ENCODE measurements around the gene LTN1. TPM values are rescaled to one million over a fixed set of nuclear protein-coding genes. Genes with fewer than 3 reads are reported as not detected.
"Not testable (repeated sequence)": the region's sequence is repeated elsewhere in the genome, so short reads cannot be mapped to it uniquely, and the experiment has no call there.

Gene LTN1
- polyA plus RNA-seq, 2 donors, result 3.4 to 5.0 TPM

GRCh38 chr21:28937737-28938136 is 54.9 kb downstream of the LTN1 start:
- Histone ChIP-seq H3K27me3 (ENCODE audit: control insufficient read depth in 1 of 2, insufficient read depth in 2 of 2, low read length in 2 of 2) (no peaks in the 10 kb centered on the region), H3K27ac (ENCODE audit: low read depth in 2 of 2, low read length in 1 of 2) (no peak overlapping the region), H3K4me3 (ENCODE audit: low read depth in 1 of 2, low read length in 2 of 2) (no peak overlapping the region), H3K4me1 (ENCODE audit: control insufficient read depth in 2 of 2, insufficient read depth in 2 of 2, low read length in 1 of 2) (no peaks in the 10 kb centered on the region), H3K36me3 (ENCODE audit: control insufficient read depth in 2 of 2, insufficient read depth in 2 of 2, low read length in 1 of 2) (peaks cover 6% of the 10 kb centered on the region in 2 donors), H3K9me3 (ENCODE audit: control insufficient read depth in 2 of 2, insufficient read depth in 1 of 2, low read depth in 1 of 2, low read length in 1 of 2) (no peaks in the 10 kb centered on the region)
- 70 to 75% methylated on average over 2 of the region's 2 CpGs for WGBS, 2 donors

GRCh38 chr21:28936721-28937120 is 56.0 kb downstream of the LTN1 start:
- Histone ChIP-seq H3K27me3 (ENCODE audit: control insufficient read depth in 1 of 2, insufficient read depth in 2 of 2, low read length in 2 of 2) (no peaks in the 10 kb centered on the region), H3K27ac (ENCODE audit: low read depth in 2 of 2, low read length in 1 of 2) (no peak overlapping the region), H3K4me1 (ENCODE audit: control insufficient read depth in 2 of 2, insufficient read depth in 2 of 2, low read length in 1 of 2) (no peaks in the 10 kb centered on the region), H3K4me3 (ENCODE audit: low read depth in 1 of 2, low read length in 2 of 2) (no peak overlapping the region), H3K36me3 (ENCODE audit: control insufficient read depth in 2 of 2, insufficient read depth in 2 of 2, low read length in 1 of 2) (peaks cover 2 to 6% of the 10 kb centered on the region in 2 donors), H3K9me3 (ENCODE audit: control insufficient read depth in 2 of 2, insufficient read depth in 1 of 2, low read depth in 1 of 2, low read length in 1 of 2) (no peaks in the 10 kb centered on the region)
- 95 to 99% methylated on average over 2 of the region's 2 CpGs for WGBS, 2 donors

DNA sequence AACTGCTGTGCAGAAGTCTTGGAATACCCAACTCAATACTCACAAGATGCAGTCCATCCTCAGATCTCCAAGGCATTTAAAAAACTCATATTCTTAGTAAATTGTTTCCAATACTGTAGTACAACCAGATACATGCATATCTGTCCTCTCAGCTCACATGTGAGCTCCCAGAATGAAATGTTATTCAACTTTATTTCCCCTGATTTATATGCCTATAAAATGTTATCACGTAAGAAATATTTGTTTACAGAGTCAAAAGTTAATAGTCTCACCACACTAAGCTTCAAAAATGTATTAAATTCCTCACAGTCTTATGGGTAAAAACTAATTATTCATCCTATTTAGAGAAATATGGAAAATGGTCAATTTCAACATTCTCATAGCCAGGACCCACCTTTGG is 56.6 kb downstream of the LTN1 start:
- Histone ChIP-seq H3K36me3 (ENCODE audit: control insufficient read depth in 2 of 2, insufficient read depth in 2 of 2, low read length in 1 of 2) (peaks cover 2 to 6% of the 10 kb centered on the region in 2 donors), H3K27me3 (ENCODE audit: control insufficient read depth in 1 of 2, insufficient read depth in 2 of 2, low read length in 2 of 2) (no peaks in the 10 kb centered on the region), H3K27ac (ENCODE audit: low read depth in 2 of 2, low read length in 1 of 2) (no peak overlapping the region), H3K4me3 (ENCODE audit: low read depth in 1 of 2, low read length in 2 of 2) (no peak overlapping the region), H3K4me1 (ENCODE audit: control insufficient read depth in 2 of 2, insufficient read depth in 2 of 2, low read length in 1 of 2) (no peaks in the 10 kb centered on the region), H3K9me3 (ENCODE audit: control insufficient read depth in 2 of 2, insufficient read depth in 1 of 2, low read depth in 1 of 2, low read length in 1 of 2) (no peaks in the 10 kb centered on the region)
- 69 to 89% methylated on average over 1 of the region's 1 CpG for WGBS, 2 donors

DNA sequence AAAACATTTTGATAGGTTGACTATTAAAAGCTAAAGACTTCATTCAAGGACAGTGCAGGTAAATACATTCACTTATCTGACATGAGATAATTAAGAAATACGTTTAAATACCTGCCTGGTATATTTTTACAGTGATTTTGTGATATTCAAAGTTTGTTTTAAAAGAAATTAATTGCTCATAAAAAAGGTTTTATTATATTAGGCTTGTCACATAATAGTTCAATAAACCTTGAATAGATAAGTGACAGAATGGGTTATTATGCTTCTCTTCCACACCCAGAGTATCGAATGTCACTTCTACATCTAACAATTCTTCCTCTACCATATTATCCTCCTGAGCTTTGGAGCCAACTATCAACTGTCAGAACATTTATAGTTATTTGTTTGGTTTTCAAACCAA is 60.0 kb downstream of the LTN1 start:
- Histone ChIP-seq H3K27me3 (ENCODE audit: control insufficient read depth in 1 of 2, insufficient read depth in 2 of 2, low read length in 2 of 2) (no peaks in the 10 kb centered on the region), H3K4me1 (ENCODE audit: control insufficient read depth in 2 of 2, insufficient read depth in 2 of 2, low read length in 1 of 2) (no peaks in the 10 kb centered on the region), H3K36me3 (ENCODE audit: control insufficient read depth in 2 of 2, insufficient read depth in 2 of 2, low read length in 1 of 2) (peaks cover 2 to 6% of the 10 kb centered on the region in 2 donors), H3K4me3 (ENCODE audit: low read depth in 1 of 2, low read length in 2 of 2) (no peak overlapping the region), H3K27ac (ENCODE audit: low read depth in 2 of 2, low read length in 1 of 2) (no peak overlapping the region), H3K9me3 (ENCODE audit: control insufficient read depth in 2 of 2, insufficient read depth in 1 of 2, low read depth in 1 of 2, low read length in 1 of 2) (no peaks in the 10 kb centered on the region)
- WGBS, 2 donors, result 73 to 91% methylated on average over 2 of the region's 2 CpGs

GRCh38 chr21:28931708-28932372 is 60.8 kb downstream of the LTN1 start:
- WGBS, 2 donors, result 94 to 95% methylated on average over 6 of the region's 6 CpGs
- not testable (repeated sequence) for H3K4me1 ChIP-seq (ENCODE audit: control insufficient read depth in 2 of 2, insufficient read depth in 2 of 2, low read length in 1 of 2); H3K27me3 ChIP-seq (ENCODE audit: control insufficient read depth in 1 of 2, insufficient read depth in 2 of 2, low read length in 2 of 2); H3K9me3 ChIP-seq (ENCODE audit: control insufficient read depth in 2 of 2, insufficient read depth in 1 of 2, low read depth in 1 of 2, low read length in 1 of 2); H3K27ac ChIP-seq (ENCODE audit: low read depth in 2 of 2, low read length in 1 of 2); H3K4me3 ChIP-seq (ENCODE audit: low read depth in 1 of 2, low read length in 2 of 2); H3K36me3 ChIP-seq (ENCODE audit: control insufficient read depth in 2 of 2, insufficient read depth in 2 of 2, low read length in 1 of 2)

GRCh38 chr21:28928578-28929420 is 63.9 kb downstream of the LTN1 start:
- Histone ChIP-seq H3K27ac (ENCODE audit: low read depth in 2 of 2, low read length in 1 of 2) (no peak overlapping the region), H3K4me3 (ENCODE audit: low read depth in 1 of 2, low read length in 2 of 2) (no peak overlapping the region), H3K36me3 (ENCODE audit: control insufficient read depth in 2 of 2, insufficient read depth in 2 of 2, low read length in 1 of 2) (no peaks in the 10 kb centered on the region), H3K9me3 (ENCODE audit: control insufficient read depth in 2 of 2, insufficient read depth in 1 of 2, low read depth in 1 of 2, low read length in 1 of 2) (no peaks in the 10 kb centered on the region), H3K27me3 (ENCODE audit: control insufficient read depth in 1 of 2, insufficient read depth in 2 of 2, low read length in 2 of 2) (no peaks in the 10 kb centered on the region), H3K4me1 (ENCODE audit: control insufficient read depth in 2 of 2, insufficient read depth in 2 of 2, low read length in 1 of 2) (no peaks in the 10 kb centered on the region)
- 70 to 75% methylated on average over 3 of the region's 3 CpGs for WGBS, 2 donors

- Histone ChIP-seq H3K27me3 (ENCODE audit: control insufficient read depth in 1 of 2, insufficient read depth in 2 of 2, low read length in 2 of 2) (no peaks in the 10 kb centered on the region), H3K36me3 (ENCODE audit: control insufficient read depth in 2 of 2, insufficient read depth in 2 of 2, low read length in 1 of 2) (no peaks in the 10 kb centered on the region), H3K9me3 (ENCODE audit: control insufficient read depth in 2 of 2, insufficient read depth in 1 of 2, low read depth in 1 of 2, low read length in 1 of 2) (no peaks in the 10 kb centered on the region), H3K4me1 (ENCODE audit: control insufficient read depth in 2 of 2, insufficient read depth in 2 of 2, low read length in 1 of 2) (no peaks in the 10 kb centered on the region), H3K4me3 (ENCODE audit: low read depth in 1 of 2, low read length in 2 of 2) (no peak overlapping the region), H3K27ac (ENCODE audit: low read depth in 2 of 2, low read length in 1 of 2) (no peak overlapping the region)
- 93 to 94% methylated on average over 1 of the region's 1 CpG for WGBS, 2 donors
These were observed 65.5 kb downstream of the LTN1 start for GRCh38 chr21:28927130-28927529.

- H3K4me3 ChIP-seq (ENCODE audit: low read depth in 1 of 2, low read length in 2 of 2), result no peak overlapping the region
- H3K36me3 ChIP-seq (ENCODE audit: control insufficient read depth in 2 of 2, insufficient read depth in 2 of 2, low read length in 1 of 2), result no peaks in the 10 kb centered on the region
- no peaks in the 10 kb centered on the region for H3K4me1 ChIP-seq (ENCODE audit: control insufficient read depth in 2 of 2, insufficient read depth in 2 of 2, low read length in 1 of 2)
- no peaks in the 10 kb centered on the region for H3K27me3 ChIP-seq (ENCODE audit: control insufficient read depth in 1 of 2, insufficient read depth in 2 of 2, low read length in 2 of 2)
- no peaks in the 10 kb centered on the region for H3K9me3 ChIP-seq (ENCODE audit: control insufficient read depth in 2 of 2, insufficient read depth in 1 of 2, low read depth in 1 of 2, low read length in 1 of 2)
- no peak overlapping the region for H3K27ac ChIP-seq (ENCODE audit: low read depth in 2 of 2, low read length in 1 of 2)
These were observed 69.2 kb downstream of the LTN1 start for GRCh38 chr21:28923439-28923975.

GRCh38 chr21:28922368-28922767 is 70.3 kb downstream of the LTN1 start:
- Histone ChIP-seq H3K27ac (ENCODE audit: low read depth in 2 of 2, low read length in 1 of 2) (no peak overlapping the region), H3K27me3 (ENCODE audit: control insufficient read depth in 1 of 2, insufficient read depth in 2 of 2, low read length in 2 of 2) (no peaks in the 10 kb centered on the region), H3K36me3 (ENCODE audit: control insufficient read depth in 2 of 2, insufficient read depth in 2 of 2, low read length in 1 of 2) (no peaks in the 10 kb centered on the region), H3K4me3 (ENCODE audit: low read depth in 1 of 2, low read length in 2 of 2) (no peak overlapping the region), H3K9me3 (ENCODE audit: control insufficient read depth in 2 of 2, insufficient read depth in 1 of 2, low read depth in 1 of 2, low read length in 1 of 2) (no peaks in the 10 kb centered on the region), H3K4me1 (ENCODE audit: control insufficient read depth in 2 of 2, insufficient read depth in 2 of 2, low read length in 1 of 2) (no peaks in the 10 kb centered on the region)
- WGBS, 2 donors, result 89 to 91% methylated on average over 7 of the region's 7 CpGs

Measured in esophagus (tissue), 2 donors.